NCI-H2029 (cell line): Measurements from ENCODE around the gene RAD9A.

Experiments
- DNase-seq: peaks from one replicate; lab custom pipeline; 2025; lab: John Stamatoyannopoulos, UW

The RAD9A gene

DNA sequence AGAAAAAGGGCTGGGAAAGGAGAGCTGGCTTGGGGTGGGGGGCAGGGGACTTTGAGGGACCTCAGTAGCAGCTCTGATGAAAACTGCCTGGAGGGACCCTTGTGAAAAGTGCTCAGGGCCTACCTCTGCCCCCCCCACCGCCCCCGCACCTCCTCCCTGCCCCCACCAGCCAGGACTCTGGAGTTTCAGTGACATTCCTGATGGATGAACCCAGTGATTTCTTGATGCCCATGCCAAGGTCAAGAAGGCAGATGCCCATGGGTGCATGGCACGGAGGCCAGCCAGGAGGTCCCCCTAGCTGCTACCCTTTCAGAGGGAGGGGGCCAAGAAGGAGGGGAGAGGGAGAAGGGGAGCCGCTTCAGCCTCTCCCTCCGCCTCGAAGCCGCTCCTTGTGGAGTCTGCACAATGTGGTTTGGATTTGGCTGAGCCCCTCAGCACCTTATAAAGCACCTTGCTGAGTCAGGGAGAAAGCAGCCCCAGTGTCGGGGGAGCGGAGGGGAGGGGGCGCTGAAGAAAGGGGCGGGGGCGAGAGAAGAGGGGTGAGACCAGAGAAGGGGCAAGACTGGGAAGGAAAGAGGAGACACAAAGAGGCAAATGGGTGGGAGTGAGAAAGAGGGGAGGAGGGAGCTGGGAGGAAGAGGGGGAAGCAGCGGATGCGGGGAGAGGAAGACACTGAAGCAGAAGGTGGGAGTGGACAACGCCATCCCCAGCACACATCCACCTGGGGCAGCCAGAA, 16.3 kb upstream of the RAD9A start:
- no peak for DNase-seq

DNA sequence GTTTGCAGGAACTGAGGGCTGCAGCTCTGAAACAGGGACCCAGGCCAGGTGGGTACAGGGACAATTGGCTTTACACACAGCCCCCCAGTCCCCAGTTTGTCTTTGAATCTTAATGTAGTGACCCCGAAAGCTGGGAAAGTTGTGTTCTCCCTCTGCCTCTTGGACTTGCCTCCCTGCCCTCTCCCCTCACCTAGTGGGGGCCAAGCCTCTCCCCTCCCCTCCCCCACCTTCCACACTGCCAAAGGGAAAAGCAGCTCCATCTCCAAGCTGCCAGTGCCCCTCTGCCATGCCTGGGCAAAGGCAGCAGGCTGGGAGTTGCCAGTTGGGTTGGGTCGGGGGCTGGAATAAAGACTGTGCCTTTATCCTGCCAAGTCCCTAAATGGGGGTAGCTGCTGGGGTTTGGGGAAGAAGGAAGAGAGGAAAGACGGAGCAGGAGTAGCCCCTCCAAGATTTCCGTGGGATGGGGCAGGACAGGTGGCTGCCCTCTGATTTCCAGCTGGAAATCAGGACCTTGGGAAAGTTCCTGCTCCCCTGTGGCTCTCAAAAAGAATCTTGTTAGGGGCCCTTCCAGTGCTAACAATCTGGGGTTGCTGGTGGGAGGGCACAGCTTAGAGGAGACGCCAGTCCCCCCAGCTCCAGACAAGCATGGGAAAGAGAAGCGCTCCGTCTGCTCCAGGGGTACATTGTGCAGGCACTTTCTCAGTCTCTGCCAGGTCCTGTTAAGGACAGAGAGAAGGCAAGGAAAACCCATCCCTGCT, 15.5 kb upstream of the RAD9A start:
- DNase-seq: no peak

DNA sequence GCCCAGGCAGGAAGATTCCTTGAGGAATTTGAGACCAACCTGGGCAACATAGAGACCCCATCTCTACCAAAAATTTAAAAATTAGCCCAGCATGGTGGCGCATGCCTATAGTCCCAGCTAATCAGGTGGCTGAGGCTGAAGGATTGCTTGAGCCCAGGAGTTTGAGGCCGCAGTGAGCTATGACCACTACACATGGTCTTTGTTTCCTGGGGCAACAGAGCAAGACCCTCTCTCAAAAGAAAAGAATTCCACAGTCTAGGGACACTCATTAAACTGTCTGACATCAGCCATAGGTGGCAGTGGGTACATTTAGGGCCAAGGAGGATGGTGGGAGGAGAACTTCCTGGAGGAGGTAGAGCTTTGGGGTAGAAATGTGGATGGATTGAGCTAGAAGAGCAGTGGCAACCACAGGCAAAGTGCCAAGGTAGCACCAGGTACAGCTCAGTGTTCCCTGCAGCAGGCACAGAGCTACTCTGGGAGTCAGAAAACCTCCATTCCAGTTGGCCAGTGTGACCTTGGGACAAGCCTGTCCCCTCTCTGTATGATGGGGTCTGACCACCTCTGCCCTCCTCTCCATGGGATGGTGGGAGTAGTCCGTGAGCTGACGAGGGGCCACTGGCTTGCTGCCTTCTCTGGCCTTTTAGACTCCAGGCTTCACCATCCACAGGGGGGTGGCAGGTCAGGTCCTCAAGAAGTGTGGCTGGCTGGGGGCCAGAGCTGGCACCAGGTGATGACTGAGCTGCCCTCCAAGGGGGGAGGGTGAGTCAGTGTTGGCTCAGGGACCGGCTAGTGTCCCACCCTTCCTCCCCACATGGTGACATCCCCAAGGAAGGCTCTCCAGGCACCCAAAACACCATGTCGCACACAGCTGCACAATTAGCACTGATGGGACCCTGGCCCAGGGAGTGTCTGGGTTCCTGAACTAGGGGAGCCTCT, 14.6 kb upstream of the RAD9A start:
- DNase-seq: no peak

DNA sequence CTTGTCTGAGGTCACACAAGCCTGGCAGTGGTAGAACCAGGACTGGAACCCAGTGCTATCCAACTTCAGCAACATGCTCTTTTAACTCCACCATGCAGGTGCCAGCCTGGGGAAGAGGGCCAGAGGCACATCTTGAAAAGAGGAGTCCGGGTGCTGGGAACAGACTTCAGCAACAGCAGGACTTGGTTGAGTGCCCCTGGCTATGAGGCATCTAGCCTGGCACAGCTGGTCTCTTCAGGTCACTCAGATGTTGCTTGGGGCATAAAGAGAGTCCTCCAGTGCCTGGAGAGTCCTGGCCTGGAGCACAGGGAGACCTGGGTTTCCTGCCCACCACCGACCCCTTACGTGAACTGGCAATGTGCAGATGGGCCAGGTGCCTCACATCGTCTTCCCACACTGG, 13.2 kb upstream of the RAD9A start:
- DNase-seq: no peak

DNA sequence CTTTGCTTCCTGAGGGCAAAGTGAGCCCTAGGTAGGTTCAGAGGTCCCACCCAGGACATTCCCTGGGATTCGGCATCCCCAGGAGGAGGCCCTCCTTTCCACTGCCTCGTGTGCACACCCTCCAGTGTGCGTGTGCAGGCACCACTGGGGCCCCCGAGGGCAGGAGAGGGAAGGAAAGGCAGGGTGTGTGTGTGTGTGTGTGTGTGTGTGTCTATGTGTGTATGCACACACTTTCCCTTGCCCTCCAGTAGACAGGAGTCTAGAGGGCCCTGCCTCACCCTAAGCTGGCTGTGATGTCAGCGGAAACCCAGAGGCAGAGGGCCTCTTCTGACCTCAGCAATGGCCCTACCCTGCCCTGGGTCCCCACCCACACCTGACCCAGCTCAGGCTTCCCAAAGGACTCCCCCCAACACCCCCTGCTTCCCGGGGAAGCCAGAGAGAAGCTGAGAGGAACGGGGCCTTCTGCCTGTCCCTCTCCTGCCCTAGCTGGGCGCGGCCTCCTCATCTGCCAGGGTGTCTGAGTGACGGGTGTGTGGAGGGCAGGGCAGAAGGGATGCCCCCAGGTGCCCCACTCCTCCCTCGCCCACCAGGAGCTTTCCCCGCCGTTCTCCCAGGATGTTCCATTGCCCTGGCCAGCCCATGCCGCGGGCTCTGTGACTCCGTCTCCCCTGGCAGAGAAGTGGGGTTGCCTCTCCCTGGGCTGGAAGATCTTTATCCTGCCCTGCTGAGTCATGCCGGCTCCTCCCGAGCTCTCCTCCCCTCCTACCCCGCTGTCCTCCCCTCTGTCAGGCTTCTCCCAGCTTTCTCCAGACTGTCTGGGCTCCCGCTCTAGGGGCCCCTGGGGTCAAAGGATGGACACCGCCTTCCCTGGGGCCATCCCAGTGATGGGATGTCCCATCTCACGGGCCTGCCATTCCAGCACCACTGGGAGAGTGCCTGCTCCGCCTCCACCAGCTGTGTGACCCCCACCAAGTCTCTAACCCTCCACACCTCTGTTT, 12.4 kb upstream of the RAD9A start:
- no peak for DNase-seq

DNA sequence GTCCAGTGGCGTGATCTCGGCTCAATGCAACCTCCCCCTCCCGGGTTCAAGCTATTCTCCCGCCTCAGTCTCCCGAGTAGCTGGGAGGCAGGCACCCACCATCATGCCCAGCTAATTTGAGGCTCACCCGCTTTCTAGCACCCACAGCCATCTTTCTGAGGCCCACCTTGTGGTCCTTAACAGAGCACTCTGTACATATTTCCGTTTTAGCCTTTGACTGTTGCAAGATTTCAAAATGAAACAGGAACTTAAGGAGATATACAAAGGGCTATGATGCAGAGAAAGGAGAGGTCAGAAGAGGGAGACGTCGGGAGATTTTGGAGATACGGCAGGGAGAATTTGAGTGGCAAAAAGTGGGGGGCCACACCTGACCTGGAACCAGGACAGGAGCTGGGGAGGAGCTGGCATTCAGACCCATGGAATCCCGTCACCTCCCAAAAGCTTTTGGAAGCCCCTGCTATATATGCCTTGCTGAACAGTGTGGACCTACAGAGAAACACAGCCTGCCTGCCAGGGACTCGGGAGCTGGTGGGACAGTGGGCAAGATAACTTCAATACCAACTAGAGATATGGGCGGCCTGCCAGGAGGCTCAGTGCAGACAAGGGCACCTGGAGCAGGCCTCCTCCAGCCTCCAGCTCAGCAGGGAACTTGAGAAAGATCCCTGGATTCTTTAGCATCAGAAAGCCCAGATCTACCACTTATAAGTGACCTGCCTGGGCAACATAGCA, 10.4 kb upstream of the RAD9A start:
- no peak for DNase-seq

DNA sequence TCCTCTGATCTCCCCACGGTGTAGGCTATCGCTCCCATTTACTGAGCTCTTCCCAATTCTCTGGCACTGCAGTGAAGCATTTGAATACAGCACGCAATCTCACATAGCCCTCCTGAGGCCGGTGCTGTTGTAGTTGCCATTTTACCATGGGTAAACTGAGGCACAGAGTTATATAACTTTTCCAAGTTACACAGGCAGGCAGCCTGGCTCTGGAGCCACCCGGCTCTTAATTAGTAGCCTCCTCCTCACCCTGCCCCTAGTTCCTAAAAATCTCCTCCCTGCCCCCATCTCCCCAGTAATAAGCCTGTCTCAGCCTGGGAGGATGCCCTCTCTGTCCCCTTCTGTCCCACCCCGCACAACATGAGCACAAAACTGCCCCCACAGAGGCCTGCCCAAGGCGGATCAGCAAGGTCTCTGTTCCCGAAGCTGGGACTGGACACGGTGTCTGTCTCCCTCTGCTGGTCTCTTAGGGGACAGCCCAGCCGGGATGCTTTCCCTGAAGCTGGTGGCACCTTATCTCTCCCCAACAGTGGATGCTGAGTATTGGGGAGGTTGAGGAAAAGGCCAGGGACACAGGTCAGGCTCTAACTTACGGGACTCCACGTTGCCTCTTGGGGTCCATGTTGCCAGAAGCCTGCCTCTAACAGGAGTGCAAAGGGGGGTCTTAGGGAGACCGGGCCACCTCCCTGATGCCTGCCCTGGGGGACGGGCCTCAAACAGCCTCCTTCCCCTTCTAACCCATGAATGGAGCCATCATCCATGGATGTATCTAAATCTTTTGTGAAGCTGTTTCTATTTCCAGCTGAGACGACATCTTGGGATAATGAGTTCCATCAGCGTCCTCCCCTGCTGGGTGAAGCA, 9.3 kb upstream of the RAD9A start:
- DNase-seq: no peak

DNA sequence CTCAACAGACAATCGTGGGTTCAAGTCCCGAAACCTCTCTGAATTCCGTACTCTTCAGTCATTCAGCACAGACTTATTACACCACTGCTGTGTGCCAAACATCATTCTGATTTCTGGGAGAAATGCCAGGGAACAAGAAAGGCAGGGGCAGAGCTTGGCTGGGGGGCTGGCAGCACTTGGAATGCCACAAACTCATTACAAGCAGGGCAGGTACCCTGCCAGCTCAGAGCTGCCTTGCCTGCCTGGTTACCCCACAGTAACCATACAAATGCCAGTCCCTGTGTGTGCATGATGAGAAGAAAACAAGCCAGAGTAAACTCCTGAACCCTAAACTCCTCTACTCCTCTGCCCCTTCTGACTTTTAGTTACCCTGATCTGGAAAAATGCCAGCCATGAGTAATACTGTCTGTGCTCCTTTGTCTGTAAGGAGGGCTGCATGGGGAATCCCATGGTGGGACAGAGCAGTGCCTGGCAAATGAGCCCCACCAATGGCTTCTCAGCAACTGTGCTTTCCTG, 6.9 kb upstream of the RAD9A start:
- DNase-seq: no peak

DNA sequence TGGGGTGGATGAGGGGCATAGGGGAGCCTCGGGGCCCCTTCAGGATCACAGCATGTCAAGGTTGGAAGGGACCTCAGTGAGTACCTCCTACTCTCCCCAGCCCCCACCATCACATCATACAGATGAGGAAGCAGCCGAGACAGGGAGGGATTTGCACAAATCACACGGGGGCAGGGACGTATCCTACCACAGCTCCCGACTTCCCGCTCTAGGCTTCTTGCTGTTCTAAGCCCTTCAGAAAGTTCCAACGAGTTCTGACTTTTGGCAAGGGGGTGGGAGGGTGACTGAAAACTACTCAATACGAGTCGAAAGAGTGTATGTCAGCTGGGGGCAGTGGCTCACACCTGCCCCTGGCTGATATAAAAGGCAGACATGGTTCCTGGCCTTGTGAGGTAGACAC, 4.7 kb upstream of the RAD9A start:
- DNase-seq: no peak

DNA sequence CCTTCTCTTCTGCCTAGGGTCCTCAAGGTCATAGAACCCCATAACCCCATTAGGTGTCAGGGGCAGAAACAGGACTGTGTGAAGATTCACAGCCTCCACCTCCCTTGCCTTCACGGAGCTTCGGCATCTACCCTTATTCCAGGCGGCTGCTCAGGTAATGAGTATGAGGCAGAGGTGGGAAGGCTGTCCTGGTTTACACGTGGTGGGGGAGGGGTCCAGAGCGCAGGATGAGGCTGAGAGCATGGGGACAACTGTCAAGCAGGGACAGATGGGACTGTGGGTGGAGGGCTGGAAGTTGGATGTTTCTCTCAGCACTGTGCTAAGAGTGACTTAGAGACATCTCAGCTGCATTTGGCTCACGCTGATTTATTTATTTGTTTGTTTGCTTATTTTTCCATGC, 4.3 kb upstream of the RAD9A start:
- no peak for DNase-seq

DNA sequence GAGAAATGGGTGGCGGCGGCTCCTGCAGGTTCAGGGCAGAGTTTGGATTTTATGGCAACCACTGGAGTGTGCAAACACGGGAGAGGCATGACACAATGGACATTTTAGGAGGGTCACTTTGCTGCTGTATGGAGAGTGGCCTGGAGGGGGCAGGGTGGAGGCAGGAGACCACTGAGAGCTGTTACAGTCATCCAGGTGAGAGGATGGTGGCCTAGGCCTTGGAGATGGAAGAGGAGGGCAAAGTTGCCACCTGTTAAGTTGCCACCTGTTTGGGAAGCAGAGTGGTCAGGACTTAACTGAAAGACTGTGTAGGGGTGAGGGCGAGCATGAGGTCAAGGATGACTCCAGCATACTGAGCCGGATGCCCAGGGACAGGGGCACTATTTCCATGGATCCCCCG, 2.3 kb upstream of the RAD9A start:
- no peak for DNase-seq

DNA sequence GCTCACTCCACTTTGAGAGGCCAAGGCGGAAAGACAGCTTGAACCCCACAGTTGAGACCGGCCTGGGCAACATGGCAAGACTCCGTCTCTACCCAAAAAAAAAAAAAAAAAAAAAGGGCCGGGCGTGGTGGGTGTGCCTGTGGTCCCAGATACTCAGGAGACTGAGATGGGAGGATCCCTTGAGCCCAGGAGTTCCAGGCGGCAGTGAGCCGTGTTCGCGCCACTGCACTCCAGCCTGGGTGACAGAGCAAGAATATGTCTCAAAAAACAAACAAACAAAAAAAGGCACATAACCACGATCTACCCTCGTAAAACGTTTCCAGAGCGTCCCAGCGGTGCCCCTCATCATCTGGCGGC, 861 bp upstream of the RAD9A start:
- DNase-seq: no peak

DNA sequence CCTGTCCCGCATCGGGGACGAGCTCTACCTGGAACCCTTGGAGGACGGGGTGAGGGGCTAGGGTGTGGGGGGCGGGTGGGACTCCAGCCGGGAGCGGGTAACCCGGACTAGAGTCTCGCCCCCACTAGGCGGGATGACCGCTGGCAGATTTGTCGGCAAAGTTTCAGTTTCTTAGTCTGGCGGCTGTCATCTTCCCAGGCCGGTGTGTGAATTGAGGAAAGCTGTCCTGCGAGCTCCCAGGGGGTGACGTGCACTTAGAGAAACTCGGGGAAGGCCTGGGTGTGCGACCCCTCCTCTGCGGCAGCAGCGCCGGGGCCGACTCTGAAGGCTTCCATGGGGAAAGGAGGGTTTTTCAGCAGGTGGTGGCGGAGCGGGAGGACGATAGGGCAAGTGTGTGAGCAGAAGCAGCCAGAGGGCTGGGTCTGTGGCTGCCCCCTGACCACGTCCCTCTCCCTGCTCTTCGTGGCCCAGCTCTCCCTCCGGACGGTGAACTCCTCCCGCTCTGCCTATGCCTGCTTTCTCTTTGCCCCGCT, 463 bp downstream of the RAD9A start:
- DNase-seq: no peak

DNA sequence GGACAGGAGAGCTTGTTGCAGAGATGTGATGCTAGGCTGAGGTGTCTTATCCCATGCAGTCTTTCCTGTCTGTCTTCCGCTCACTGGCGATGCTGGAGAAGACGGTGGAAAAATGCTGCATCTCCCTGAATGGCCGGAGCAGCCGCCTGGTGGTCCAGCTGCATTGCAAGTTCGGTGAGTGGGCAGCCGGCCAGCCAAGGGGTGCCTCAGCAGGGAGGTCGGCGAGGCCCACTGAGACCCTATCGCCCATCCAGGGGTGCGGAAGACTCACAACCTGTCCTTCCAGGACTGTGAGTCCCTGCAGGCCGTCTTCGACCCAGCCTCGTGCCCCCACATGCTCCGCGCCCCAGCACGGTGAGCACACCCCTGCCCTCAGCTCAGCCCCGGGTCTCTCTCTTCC, 1.7 kb downstream of the RAD9A start:
- DNase-seq: no peak

DNA sequence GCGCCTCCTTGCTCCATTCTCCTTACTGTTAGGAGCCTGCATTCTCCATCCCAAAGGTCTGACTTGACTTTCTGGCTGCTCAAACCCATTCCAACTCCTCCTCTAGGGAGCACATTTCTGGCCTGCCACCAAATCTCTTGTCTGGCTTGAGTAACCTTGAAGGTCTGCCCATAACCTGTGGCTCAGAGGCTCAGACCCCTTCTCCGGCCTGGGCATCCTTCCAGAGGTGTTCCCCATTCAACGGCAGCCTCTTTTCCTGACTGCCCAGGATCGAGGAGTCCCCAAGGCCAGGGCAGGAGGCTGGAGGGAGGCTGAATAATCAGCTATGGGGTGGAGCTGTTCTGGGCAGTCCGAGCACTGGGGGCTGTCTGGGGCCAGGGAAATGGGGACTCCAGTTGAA, 2.2 kb downstream of the RAD9A start:
- DNase-seq: no peak

DNA sequence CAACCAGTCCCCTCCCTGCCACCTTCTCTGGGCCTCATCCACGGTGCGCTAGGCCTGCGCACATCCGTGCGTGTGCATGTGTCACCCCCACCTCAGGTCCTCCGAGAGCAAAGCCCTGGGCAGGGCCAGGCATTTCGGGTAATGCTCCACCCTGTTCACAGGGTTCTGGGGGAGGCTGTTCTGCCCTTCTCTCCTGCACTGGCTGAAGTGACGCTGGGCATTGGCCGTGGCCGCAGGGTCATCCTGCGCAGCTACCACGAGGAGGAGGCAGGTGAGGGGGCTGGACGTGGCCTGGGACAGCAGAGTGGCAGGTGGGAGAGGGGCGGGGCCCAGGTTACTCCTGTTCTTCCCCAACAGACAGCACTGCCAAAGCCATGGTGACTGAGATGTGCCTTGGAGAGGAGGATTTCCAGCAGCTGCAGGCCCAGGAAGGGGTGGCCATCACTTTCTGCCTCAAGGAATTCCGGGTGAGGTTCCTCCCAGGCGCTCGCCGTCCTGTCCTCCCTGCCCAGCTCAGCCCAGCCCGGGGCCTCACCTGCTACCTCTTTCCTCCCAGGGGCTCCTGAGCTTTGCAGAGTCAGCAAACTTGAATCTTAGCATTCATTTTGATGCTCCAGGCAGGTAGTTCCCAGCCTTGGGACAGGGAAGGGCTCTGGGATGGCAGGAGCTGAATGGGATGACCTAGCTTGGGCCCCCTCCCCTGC, 3.9 kb downstream of the RAD9A start:
- no peak for DNase-seq

DNA sequence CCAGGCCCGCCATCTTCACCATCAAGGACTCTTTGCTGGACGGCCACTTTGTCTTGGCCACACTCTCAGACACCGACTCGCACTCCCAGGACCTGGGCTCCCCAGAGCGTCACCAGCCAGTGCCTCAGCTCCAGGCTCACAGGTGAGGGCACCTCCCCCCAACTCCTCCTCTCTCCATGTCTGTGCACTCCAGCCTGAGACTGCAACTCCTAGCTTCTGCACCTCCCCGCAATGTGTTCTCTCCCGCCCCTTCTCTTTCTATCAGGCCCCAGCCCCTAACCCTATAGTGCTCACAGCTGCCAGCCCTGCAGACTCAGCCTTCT, 4.4 kb downstream of the RAD9A start:
- DNase-seq: no peak

DNA sequence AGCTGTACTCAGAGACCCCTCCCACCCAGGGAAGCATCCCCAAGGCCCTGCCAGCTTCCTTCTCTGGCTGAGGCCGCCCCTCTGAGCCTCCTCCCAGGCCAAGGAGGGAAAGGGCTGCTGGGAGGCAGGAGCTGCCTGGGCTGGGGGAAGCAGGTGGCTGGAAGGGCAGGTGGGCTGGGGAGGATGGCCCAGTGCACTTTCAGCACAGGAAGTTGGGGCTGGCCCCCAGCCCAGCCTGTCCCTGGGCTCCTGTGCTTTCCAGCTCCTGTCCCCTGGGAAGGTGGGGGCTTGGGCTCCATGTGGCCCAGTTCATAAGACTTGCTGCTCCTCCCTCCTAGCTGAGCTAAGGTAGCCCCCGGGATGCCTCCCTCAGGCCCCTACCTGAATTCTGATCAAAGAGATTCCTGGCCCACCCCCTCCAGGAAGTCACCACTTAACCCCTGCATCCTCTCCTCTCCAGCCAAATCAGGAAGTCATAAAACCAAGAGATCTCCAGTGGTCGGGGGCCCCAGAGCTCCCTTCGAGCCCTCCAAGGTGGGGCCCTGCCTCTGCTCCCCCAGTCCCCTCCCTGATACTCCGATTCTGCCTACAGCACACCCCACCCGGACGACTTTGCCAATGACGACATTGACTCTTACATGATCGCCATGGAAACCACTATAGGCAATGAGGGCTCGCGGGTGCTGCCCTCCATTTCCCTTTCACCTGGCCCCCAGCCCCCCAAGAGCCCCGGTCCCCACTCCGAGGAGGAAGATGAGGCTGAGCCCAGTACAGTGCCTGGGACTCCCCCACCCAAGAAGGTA, 5.0 kb downstream of the RAD9A start:
- peak; percentile 36 for DNase-seq
